Astrocyte (in vitro differentiated cells and primary cell): Measurements from ENCODE around the gene DNAJA1.

Experiments used
- EZH2 ChIP-seq: IDR thresholded peaks from 2 replicates; pipeline ENCODE4 v1.6.1; 2012; ENCODE audit warnings: mild to moderate bottlenecking, low read length, inconsistent platforms; ENCODE audit not compliant: insufficient read depth
- TF ChIP-seq, protein P1 (sequence below): IDR thresholded peaks from 2 replicates; pipeline ENCODE4 v1.5.1; 2011; ENCODE audit warnings: low read depth, mild to moderate bottlenecking, inconsistent platforms, low read length, moderate library complexity; ENCODE audit not compliant: insufficient read depth

DNA sequence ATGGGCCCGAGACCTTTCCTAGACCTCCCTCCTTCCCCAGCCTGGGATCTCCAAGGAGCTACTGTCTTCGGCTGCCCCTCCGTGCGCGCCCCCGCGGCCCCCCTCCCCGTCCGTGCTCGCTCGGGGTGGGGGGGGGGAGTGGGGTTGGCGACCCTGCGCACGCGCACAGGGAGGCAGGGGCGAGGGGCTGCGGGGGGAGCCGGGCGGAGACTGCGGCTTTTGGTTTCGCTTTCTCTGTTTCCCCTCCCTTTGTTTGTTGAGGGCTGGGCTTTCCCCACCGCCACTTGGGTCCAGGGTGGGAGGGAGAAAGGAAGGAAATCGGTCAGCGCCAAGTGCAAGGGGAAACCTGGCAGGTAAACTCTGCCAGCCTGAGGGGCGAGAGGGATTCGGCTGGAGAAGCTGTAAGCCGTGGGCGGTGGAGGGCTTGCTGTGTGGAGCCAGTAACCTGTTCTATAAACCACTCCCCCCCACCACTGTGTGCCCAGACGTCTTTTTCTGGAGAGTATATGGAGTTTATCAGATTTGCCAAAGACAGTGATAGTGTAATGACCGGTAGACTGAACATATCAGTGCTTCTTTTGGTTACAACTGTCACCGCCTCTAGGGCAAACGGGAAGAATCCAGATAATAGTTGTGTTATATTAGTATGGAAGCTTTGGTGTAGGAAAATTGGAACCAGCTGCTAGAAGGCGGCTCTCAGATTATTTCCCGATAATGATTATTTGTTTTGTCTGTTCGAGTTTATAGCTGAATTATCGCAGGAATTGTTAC lies 684 bp downstream of the DNAJA1 start:
- TF ChIP-seq EZH2: no peak
- TF ChIP-seq, protein P1, sequence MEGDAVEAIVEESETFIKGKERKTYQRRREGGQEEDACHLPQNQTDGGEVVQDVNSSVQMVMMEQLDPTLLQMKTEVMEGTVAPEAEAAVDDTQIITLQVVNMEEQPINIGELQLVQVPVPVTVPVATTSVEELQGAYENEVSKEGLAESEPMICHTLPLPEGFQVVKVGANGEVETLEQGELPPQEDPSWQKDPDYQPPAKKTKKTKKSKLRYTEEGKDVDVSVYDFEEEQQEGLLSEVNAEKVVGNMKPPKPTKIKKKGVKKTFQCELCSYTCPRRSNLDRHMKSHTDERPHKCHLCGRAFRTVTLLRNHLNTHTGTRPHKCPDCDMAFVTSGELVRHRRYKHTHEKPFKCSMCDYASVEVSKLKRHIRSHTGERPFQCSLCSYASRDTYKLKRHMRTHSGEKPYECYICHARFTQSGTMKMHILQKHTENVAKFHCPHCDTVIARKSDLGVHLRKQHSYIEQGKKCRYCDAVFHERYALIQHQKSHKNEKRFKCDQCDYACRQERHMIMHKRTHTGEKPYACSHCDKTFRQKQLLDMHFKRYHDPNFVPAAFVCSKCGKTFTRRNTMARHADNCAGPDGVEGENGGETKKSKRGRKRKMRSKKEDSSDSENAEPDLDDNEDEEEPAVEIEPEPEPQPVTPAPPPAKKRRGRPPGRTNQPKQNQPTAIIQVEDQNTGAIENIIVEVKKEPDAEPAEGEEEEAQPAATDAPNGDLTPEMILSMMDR: no peak
